WTC11 (cell line): Measurements from ENCODE around the gene JAZF1.

Experiments used
- CTCF ChIP-seq: fragments of 200-600 bp; IDR thresholded peaks from 2 replicates; pipeline ENCODE4 v1.8.0; 2022; ENCODE audit warnings: antibody characterized with exemption
- IRF1 ChIP-seq: sonication (generic); formaldehyde crosslinking; IDR thresholded peaks from 2 replicates; pipeline ENCODE4 v1.8.0; 2023; ENCODE audit warnings: missing genetic modification reagents
- IRF2 ChIP-seq: sonication (generic); formaldehyde crosslinking; IDR thresholded peaks from 2 replicates; pipeline ENCODE4 v1.8.0; 2022; ENCODE audit warnings: low read depth, missing genetic modification reagents, borderline replicate concordance
- NR1H2 ChIP-seq: sonication (generic); formaldehyde crosslinking; IDR thresholded peaks from 2 replicates; pipeline ENCODE4 v1.9.0; 2021; ENCODE audit warnings: mild to moderate bottlenecking, moderate library complexity, missing genetic modification reagents
- NR3C1 ChIP-seq: sonication (generic); formaldehyde crosslinking; conservative IDR thresholded peaks from 2 replicates; pipeline ENCODE4 v1.8.1; 2023; ENCODE audit warnings: low read depth, mild to moderate bottlenecking, missing genetic modification reagents
- ZNF121 ChIP-seq: sonication (generic); formaldehyde crosslinking; IDR thresholded peaks from 2 replicates; pipeline ENCODE4 v1.8.0; 2023; ENCODE audit warnings: missing genetic modification reagents
- ZSCAN18 ChIP-seq: fragments of 250-450 bp; sonication (Bioruptor Pico); IDR thresholded peaks from 2 replicates; pipeline ENCODE4 v2.1.2; 2022; ENCODE audit warnings: mild to moderate bottlenecking, moderate library complexity

- no peak for TF ChIP-seq CTCF
- no peak for TF ChIP-seq ZNF121 (CRISPR knock-in tag)
- no peak for TF ChIP-seq IRF2 (CRISPR knock-in tag)
- TF ChIP-seq NR3C1 (CRISPR knock-in tag): no peak
- TF ChIP-seq ZSCAN18 (CRISPR knock-in tag): no peak
- no peak for TF ChIP-seq IRF1 (CRISPR knock-in tag)
- no peak for TF ChIP-seq NR1H2 (CRISPR knock-in tag)
Observed at GRCh38 chr7:27912751-27913150, 267.8 kb downstream of the JAZF1 start.
